HG02798 (cell line): Measurements from ENCODE around the gene KRT17.
"Not testable (repeated sequence)": the region's sequence is repeated elsewhere in the genome, so short reads cannot be mapped to it uniquely, and the experiment has no call there.

Source experiments
- ATAC-seq: cut with Tn5 transposase; IDR thresholded peaks from one replicate; pipeline ENCODE4 v1.9.1; 2021; ENCODE audit warnings: mild to moderate bottlenecking; ENCODE audit not compliant: unreplicated experiment, poor library complexity

KRT17 gene

DNA sequence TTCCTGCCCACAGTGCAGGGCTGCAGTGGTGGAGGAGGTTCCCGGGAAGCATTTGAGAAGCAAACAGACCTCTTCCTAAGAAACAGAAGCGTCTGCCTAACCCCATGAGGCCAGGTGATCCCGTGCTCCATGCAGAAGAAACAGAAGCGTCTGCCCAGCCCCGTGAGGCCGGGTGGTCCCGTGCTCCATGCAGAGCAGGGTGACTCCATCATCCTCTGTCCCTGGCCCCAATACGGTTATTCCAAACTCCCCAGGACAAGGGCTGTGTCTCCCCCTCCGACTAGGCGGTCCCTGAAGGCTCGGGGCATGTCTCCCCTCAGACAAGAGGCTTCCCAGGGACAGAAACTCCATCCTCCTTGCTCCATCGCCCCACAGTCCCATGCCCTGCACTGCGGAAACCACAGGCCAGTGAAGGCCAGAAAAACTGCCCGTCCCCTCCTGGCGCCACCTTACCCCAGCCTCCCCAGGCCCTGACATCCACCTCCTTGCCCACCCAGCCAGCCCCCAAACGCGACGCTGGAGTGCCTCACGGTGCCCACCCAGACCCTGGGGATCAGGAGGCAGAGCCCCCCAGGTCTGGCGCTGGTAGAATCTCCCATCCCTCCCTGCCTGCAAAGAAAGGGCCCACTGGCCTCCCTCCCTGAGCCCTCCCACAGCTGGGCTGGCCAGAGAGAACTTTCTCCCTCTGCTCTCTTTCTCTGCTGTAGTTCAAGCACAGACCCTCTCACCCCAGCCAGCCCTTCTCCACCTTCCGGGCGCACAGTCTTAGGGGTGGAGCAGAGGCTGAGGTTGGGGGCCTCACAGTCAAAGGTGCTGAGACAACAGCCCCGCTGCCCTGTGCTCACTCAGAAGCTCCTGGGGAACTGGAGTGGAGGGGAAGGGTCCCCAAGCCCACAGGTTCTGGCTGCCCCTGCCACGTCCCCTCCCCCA, 30.6 kb upstream of the KRT17 start:
- ATAC-seq = no peak

DNA sequence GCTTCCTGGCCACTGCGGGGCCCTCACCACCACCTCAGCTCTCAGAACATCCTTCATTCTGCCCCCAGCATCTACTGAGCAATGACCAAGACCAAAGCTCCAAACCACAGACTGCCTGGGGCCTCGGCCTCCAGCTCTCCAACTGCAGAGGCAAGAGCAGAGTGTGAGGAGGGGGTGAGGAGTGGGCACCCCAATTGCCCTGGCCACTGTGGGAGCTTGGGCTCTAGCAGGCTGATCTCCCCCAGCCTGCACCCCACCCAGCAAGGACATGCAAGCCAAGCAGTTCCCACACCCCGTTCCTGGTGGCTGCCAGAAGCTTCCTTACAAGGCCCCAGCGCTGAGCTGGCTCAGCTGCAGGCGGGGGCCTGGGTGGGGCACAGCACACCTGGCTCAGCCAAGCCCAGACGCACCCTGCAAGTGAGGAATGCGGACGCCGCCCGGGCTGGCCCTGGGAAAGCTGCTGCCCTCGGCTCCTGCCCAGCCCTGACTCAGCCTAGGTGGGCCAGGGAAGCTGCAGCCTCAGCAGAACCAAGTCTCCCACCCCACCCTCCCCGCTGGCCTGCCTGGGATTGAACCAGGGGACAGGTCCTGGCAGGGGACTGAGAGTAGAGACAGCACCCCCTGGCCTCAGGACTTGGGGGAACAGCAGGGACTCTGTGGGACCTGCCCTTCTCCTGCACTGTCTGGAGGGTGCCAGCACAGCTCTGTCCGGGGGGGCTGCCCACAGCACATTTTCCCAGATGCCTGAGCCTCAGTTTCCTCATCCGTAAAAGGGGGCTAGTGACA, 29.7 kb upstream of the KRT17 start:
- ATAC-seq = no peak

DNA sequence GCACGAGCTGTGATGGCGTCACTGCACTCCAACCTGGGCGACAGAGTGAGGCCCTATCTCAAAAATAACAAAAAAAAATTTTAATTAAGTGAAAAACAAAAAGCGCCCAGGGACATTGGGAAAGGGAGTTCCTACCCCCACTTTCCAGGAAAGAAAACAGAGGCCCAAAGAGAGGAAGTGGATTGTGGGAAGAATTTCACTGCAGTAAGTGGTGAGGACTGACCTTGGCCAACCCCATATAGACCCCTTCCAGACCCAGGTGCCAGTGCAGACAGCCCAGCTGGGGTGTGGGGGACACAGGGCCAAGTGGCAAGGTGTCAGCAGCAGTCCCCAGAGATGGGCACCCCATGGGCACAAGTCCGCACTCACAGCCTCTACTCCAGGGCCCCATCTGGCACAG, 29.0 kb upstream of the KRT17 start:
- no peak for ATAC-seq

DNA sequence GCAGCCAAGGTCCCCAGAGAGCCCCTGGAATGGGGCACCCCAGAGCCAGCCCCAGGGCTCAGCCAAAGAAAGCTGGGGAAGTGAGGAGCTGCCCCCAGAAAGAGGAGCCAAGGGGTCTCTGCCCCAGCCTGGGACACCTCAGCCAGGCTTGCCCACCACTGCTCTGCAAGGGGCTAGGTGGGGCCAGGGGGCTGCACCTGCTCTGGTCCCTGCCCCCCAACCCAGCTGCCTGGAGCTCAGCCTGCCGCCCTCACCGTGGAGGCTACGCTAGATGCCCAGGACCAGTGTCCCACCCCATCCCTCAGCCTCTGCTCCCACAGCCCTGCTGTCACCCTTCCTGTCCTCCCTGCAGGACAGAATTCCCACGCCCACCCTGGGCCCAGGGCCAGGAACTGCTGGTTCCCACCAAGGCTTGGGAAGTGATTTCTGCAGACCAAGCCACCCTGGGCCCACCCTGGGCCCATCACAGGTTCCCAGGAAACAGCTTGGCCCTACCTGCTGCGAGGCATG, 28.1 kb upstream of the KRT17 start:
- no peak for ATAC-seq

DNA sequence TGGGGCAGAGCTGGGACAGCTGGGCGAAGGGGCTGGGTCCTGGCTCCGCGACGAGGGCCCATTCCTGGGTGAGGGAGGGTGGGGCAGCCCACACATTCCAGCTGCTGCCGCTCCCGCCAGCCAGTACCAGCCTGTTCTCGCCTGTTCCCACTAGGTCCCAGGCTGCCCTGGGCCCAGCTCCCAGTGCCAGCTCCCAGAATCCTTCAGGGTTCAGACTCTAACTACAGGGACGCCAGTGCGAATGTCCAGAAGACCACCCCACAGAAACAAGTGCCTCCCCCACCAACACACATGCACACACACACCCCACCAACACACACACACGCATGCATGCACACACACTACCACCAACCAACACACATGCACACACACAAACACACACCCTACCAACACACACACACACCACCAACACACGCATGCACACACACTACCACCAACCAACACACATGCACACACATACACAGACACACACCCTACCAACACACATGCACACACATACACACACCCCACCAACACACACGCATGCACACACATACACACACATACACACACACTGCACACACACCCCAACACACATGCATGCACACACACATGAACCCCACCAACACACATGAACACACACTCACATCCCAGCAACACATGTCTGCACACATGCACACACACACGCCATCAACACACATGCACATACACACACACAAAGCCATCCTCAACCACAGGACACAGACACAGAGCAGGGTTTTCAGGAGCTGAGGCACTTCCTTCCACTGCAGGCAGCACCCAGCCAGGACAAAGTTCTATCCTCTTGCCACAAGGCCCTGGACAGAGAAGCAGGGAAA, 27.5 kb upstream of the KRT17 start:
- no peak for ATAC-seq

DNA sequence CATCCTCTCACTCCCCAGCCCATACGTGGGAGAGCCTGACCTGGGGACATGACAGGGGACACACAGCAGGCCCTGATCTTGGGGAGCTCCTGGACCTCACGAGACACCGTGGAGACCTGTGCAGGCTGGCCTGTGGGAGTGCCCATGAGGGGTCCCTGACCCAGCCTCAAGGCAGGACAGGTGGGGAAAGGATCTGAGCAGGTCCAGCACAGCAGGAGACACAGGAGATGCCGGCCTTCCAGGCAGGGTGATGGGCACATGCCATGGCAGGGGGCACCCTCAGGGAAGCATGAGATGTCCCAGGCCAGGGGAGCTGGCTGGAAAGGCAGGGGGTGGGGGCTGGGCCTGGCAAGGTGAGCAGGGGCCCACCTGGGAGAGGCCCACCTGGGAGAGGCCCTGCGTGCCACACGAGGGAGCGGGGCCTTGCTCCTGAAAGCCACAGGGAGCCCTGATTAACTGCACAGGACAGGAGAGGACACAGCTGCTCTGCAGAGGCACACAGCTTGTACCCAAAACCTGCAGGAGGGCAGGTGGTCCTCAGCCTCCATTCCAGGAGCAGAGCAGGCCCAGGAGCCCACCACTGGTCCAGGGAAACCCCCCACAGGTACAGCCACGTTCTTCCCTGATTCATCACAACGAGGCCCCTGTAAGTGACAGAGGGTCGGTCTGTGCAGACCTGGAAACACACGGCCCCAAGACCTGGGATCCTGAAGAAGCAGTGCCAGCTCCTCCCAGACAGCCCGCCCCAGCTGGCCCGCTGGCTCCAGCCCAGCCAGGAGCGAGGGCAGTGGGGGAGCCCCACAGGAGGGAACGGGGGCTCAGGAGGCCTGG, 26.6 kb upstream of the KRT17 start:
- no peak for ATAC-seq

DNA sequence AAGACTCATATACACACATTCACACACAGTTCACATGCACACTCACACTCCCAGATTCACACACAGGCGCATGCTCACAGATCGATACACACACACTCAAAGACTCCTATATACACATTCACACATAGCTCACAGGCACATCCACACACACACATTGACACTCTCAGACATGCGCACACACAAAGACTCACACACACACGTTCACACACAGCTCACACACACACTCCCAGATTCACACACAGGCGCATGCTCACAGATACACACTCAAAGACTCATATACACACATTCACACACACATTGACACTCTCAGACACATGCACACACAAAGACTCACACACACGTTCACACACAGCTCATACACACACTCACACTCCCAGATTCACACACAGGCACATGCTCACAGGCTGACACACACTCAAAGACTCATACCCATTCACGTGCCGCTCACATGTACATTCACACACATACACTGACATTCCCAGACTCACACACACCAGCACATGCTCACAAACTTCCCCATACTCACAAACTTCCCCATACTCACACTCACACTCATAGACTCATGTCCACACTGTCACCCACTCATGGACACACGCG, 25.6 kb upstream of the KRT17 start:
- ATAC-seq = no peak

DNA sequence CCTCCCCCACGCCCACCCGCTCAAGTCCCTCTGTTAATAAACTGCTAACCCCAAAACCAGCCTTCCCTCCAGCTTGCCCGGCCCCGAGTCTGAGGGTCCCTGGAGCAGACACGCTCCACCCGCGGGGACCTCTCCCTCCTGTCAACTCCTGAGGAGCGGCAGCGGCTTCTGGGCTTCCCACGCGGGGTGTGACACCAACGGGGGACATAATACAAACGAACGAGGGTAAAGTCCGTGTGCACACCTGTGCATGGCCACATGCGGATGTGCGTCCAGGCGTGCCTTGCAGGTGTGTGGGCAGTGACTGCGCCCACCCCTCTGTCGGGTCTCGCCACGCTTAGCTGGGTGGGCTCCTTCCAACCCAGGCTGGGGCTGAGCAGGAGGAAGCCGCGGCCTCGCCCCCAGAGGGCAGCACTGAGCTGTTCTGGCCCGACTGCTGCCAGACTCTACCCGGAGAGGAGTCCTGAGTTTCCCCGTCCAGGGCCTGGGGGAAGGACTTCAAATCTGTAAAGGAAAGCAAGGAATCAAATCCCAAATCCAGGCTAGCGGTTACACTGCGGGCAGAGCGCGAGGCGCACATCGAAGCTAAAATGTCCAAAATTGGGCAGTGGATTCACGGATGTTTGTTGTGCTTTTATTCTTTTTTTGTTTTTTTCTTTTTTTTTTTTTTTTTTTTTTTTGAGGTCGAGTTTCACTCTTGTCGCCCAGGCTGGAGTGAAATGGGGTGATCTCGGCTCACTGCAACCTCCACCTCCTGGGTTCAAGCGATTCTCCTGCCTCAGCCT, 24.2 kb upstream of the KRT17 start:
- peak; percentile 67 for ATAC-seq

DNA sequence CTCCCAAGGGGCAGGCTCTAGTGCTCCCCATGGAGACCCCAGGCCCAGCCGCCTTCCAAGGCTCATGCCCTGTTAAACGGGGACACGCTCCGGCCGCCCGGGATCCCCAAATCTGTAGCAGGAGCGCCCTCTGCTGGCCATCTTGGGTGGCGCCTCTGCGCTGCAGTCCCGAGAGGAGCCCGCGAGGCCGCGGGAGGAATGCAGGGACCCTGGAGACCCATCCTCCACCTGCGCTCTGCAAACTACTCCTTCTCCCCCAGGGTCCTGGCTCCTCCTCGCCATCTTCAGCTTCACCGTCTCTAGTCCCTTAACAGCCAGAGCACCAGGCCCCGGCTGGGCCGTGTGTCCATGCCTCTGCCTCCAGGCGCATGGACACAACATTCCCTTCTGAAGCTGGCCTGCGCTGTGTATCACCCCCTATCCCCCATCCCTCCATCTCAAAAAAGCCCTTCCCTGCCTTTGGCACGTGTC, 23.6 kb upstream of the KRT17 start:
- peak; percentile 61 for ATAC-seq

DNA sequence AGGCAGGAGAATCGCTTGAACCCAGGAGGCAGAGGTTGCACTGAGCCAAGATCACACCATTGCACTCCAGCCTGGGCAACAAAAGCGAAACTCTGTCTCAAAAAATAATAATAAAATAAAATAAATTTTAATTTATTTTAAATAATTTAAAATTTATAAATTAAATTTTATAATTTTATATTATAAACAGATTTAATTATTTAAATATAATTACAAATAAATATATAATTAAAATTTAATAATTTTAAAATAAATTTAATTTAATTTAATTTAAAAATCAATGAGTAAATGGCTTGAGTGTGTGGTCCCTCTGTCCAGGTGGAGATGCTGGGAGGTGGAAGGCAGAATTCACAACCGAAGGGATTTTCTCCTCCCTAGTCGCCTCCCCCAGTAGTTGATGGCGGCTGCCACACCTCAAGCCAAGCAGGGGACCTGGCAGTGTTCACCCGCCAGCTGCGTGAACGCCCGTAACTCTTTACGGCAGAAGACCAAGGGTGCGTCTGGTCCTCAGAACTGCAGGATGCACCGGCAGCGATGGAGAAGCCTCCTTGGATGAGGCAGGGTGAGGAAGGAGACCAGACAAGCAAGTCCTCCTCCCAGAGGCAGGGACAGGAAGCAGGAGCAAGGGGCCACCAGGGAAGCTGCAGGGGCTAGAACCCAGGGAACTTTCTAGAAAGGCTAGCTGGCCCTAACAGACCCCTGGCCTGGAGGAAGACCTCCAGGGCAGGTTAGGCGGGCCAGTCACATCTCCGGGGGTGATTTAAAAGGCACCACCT, 22.9 kb upstream of the KRT17 start:
- ATAC-seq = no peak

DNA sequence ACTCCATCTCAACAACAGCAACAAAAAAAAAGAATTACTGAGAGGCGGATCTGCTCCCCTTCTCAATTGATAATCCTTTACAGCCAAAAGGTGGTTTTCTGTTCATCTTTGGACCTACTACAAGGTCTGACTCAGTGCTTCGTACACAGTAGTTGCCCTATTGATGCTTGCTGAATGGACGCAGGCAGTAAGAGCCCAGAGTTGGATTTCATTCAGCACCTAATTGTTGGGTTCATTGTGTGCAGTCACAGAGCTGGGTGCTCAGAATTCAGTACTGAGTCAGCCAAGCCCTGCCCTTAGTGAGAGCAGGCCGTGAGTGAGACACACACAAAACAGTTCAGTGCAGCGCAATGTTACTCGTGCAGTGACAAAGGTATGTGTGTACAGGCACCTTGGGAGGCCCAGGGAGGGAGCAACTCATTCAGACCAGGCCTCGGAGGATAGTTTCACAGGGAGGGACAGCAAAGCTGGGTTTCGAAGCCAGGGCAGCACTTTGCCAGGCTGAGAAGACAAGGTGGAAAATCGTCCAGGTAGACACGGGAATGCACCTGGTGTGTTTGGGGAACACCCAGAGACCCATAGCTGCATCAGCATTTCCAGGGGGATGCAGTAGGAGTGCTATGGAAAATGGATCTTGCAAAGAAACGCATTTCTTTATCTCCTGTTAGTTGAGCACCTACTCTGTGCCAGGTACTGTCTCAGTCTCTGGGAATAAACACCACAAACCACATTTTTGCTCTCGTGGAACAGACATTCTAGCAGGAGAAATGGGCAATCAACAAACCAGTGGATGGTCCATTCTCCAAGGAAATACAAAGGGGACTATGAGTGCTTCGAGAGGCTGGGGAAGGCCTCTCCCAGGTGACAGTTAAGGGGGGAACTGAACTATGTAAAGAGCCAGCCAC, 18.1 kb upstream of the KRT17 start:
- ATAC-seq = no peak

DNA sequence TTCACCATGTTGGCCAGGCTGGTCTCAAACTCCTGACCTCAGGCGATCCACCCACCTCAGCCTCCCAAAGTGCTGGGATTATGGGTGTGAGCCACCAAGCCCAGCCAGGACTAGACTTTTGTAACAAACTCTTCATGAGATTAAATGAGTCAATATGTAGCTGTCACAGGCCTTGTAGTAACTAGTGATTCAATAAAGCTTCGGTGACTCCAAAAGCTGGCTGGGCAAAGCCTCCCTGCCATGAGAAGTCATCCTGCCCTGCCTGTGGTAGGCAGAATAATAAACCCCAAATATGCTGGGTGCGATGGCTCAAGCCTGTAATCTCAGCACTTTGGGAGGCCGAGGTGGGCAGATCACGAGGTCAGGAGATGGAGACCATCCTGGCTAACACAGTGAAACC, 16.2 kb upstream of the KRT17 start:
- ATAC-seq = not testable (repeated sequence)

DNA sequence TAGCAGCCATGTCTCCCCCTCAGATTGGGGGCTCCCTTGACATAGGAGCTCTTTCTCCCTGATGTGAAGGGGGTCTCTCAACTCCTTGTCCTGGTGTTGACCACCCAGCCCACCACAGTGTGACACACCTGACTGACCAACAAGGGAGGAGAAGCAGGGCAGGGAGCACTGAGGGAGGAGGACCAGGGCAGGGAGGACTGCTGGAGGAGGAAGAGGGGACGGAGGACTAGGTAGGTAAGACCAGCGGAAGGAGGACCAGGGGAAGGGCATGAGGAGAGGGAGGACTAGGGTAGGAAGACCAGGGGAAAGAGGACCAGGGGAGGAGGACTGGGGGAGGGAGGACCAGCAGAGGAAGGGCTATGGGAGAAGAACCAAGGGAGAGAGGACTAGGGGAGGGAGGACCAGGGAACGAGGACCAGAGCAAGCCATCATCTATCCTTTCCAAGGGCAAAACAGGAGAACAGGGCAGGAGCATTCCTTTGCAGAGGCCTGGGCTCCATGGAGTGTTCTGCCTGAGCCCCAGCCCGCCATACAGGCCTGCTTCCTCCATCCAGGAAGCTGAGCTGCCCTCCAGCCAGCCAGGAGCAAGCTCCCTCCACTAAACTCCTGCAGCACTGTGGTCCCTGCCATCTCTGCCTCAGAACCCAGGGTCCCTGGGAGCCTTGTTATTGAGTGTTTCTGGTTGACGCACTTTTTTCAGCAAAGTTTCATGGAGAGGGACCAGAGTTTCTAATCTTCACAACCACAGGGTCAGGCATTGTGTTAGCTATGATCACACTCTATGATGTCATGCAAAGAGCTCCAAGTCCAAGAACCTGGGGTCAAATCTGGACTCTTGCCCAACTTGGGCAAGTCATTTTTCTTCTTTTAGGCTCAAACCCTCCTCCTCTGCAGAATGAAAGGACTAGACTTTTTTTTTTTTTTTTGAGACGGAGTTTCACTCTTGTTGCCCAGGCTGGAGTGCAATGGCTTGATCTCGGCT, 15.4 kb upstream of the KRT17 start:
- ATAC-seq = no peak

DNA sequence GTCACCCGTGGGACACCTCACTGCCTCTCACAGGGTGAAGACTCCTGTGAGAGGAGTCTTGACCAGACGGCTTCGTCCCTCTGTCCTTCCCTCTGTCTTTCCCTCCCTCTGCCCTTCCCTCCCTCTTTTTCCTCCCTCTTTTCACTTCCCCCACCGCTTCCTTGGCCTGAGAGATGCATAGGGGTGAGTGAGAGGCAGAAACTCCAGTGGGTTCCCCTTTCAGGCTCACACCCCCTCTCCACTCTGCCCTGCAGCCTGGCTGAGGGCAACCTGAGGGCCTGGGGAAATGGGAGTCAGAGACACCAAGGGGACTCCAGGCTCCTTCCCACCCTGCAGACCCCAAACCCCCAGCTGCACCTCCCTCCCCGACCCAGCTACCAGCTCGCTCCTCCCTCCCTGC, 14.6 kb upstream of the KRT17 start:
- ATAC-seq = no peak

DNA sequence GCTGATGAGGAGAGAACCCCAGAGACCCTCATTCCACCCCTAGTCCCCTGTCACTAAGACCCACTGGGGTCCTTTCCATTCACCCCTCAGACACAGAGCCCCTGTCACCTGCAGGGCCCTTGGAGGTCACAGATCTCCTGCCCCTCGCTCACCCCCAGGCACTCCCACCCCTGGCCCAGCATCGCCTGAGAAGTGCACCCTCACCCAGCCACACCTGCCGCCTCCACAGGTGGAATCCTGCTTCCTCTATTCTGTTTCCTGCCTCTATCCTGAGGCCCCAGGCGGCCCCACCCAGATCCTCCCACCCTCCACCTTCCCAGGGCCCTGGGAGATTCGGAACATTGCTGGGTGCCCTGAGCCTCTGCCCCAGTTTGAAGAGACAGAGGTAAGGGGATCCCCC, 13.8 kb upstream of the KRT17 start:
- ATAC-seq = no peak
